HG03103 (cell line): ENCODE results near the gene RAB1A.

Experiments used
- ATAC-seq: cut with Tn5 transposase; IDR thresholded peaks from one replicate; pipeline ENCODE4 v1.9.1; 2021; ENCODE audit warnings: low read depth; ENCODE audit not compliant: unreplicated experiment

Gene RAB1A

GRCh38 chr2:65064728-65065552, 65.0 kb downstream of the RAB1A start:
- peak; percentile 74 for ATAC-seq

DNA sequence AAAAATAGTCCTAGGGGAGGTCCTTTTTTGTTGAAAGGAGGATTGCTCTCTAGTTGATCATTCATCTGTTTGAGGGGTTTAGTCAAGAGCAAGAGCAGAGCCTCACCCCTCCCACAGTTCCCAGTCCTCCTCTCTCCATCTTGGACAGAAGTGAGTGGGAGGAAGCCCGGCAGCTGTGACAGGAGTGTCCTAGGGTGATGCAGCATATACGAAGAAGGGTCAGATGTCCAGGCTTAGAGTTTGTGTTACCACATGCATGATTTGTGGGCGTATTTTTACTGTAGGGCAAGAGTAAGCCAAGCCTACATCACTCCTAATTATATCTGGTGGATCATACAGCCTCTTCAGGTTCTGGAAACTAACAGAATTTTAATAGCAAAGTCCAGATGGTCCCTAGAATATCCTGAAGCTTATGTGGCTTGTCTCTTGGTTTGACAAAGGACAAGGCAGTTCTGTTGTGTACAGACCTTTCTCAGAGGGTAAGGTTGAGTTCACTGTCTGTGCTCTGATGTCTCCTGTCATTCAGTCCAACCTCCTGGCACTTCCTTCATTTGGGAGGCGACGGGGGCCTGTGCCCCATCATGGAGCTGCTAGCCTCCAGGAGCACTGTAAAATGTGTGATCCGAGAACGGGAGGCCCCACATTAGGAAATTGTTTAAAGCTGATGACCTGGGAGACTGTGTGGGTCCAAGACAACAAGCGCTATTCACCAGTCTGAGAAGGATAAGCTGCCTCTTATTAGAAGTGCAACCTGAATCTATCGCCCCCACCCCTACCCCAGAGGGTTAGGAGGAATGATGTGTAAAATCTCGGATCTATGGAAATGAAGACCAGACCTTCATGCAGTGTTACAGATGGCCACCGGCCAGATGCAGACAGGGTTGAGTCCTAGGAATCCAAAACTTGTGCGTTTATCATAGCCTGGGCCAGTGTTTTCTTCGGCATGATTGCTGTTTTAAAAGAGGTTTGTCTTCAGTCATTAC, 66.8 kb downstream of the RAB1A start:
- no peak for ATAC-seq

DNA sequence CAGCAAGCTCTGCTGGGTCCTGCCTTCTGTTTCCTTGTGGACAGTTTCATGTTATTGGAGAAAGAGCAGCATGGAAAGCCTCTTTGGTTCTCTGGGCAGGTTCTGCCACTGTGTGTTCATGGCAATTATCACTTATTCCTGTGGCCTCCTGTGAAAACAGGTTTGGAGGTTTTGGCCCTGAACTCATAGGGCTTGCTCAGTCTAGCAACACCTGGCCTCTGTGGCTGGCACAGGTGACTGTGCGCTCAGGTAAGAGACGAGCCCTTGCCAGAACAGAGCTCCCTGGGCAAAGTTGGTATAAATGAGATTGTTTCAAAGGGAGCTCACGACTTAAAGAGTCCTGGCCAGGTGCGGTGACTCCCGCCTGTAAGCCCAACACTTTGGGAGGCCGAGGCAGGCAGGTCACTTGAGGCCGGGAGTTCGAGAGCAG, 68.0 kb downstream of the RAB1A start:
- ATAC-seq: no peak

DNA sequence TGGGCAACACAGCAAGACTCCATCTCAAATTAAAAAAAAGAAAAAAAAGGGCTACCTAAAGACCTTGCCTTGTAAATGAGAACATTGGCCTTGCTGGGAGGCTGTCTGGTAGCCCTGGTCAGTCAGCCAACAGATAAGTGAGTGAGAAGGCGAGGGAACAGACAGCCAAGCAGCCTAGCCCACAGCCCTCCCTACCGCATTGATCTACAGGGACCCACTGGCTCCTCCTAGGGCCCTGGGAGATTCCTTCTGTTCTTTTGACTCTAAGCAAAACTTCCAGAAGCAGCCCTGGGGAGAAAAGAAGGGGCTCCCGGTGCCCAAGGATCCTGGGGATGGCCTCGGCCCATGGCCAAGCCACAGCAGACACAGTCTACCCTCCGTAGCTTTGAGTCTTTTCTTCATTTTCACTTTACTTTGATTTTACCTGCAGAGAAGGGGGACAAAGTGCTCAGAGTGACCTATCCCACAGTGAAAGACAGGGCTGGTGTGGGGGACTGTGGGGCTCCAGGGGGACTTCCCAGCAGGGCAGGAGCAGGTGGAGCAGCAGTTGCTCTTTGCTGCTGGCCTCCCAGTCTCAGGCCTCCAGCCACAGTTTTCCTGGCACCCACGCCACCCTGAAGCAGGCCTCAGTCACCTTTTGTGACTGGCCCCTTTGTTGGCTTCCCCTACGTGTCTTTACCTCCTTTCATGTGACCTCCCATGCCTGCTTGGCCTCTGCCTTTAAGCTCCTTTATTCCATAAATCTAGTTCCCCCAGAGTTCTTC, 68.6 kb downstream of the RAB1A start:
- no peak for ATAC-seq

DNA sequence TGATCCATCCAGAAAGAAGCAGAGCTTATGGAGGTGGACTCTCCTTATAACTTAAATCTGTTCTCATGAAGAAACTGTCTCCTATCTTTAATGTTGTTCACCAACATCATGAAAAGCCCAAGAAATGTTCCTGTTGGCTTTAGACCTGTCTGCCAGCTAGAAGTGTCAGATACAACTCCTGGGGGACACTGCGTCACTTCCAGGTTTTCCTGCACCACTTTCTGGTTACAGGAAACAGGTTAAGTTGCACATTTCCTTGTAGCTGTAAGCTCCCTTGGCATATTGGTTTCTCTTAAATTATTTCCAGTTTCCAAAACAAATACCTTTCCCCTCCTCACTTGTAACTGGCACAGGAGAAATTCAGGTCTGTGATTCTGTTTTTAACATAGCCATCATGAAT, 70.8 kb downstream of the RAB1A start:
- ATAC-seq: no peak

- peak; percentile 30 for ATAC-seq
Observed at GRCh38 chr2:65057391-65058052, 72.4 kb downstream of the RAB1A start.

DNA sequence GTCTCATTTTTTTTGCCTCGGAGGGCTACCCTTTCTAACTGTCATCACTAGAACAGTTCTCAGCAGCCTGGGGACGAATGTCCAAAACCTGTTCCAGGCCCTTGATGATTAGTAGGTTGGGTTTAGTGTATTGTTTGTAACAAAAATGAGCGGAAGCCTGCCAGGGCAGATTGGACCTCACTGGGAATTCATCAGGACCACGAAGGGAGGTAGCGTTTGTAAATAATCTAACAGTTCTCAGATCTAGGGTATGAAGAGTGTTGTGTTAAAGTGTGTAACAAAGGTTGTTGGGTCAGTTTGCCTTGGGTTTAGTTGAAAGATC, 72.9 kb downstream of the RAB1A start:
- no peak for ATAC-seq

DNA sequence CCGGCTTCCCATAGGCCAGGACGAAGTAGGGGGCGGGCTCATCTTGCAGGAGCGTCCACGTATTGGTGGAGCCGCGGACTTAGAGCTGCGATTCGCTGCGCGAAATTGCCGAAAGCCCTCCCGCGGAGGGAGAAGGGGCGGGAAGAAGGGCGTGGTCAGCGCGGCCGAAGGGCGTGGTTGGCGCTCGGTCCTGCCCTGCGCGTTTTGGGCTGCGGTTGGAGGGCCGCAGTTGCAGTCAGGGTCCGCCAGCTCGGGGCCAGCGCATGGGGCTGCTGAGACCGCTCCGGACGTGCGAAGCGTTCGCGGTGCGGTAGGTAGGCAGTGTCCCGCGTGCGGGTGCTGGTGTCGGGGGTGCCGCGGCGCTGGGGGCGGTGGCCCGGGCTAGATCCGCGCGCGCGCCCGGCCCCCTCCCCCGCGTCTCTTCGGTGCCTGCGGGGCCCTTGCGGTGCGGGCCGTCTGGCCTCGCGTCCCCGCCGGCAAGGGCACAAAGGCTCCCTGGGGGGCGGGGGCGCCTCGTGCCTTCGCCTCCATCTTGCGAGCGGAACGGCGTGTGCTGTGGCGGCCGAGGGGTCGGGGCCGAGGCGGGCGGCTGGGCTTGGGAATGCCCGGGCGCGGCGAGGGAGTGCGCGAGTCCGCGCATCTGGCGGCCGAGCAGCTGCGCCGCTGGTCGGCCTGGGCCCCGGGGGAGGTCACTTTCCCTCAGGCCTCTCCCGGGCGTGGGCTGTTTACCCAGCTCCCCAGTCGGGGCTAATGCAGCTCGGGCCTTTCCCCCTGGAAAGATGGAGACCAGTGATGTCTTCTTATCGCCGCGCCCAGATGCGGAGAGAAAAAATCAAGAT, 73.5 kb downstream of the RAB1A start, which contains the start of gene CEP68:
CEP68 (plus strand) TSS at position 202 of the 839 bp plus-strand sequence. CDS start 13,029 bp downstream, outside the sequence.
- ATAC-seq: peak; percentile 72

DNA sequence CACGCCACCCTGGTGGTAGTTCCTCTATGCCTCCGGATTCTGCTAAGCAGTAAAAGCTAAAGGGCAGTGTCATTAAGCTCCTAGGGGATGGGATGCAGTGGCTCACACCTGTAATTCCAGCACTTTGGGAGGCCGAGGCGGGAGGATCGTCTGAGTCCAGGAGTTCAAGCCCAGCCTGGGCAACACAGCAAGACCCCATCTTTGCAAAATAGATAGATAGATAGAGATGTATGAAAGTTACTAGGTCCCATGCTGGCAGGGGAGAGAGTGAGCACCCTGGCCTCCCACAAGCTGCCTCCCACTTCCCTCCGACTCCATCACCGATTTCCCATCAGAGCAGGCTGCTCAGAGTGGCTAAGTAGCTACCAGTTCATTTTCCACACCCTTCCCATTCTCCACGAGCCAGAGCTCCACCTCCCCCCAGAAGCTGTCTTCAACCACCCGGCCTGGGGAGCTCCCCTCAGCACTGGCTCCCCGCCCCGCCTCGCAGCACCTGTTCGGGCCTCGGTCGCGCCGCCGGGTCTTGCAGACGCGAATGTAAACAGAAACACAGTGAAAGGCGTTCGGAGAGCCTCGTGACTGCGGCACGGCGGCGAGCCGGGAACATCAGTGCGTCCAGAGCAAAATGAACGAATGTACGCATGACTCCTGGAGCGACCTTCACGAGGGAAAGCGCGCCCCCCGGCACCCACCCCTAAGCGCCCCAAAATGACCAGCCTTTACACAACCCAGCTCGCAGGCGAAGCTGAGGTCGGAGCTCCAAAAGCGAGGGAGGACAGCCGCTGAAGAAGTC, 74.3 kb downstream of the RAB1A start:
- ATAC-seq: peak; percentile 16

DNA sequence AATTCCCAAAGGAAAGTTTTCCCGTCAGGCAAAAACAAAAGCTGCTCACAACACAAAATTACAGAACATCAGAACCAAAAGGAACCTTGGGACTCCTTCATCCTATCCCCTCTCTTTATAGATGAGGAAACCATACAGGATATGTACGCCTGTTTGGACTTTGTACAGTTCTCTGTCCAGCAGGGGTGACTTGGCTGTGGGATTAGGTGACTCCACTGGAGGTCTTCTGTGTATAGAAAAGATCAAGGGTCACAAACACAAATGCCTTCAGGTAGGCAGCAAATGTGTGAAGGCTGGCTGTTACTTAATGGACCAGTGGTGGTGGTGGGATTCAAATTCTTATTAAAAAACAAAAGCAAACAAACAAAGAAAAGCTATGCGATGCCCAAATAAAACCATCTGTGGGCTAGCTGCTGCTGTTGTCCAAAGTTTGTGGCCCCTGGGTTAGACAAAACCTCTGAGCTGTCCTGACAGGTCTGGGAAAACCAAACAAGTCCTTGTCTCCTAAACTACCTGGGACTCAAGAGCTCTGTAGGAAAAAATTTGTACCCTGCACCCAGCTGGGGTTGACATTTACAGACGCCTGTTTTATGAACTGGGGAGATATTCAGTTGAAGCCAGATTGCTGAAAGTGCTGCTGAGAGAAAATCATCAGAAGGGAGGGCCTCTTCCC, 75.0 kb downstream of the RAB1A start:
- ATAC-seq: no peak

GRCh38 chr2:65053199-65053598, 76.7 kb downstream of the RAB1A start:
- ATAC-seq: peak; percentile 49

DNA sequence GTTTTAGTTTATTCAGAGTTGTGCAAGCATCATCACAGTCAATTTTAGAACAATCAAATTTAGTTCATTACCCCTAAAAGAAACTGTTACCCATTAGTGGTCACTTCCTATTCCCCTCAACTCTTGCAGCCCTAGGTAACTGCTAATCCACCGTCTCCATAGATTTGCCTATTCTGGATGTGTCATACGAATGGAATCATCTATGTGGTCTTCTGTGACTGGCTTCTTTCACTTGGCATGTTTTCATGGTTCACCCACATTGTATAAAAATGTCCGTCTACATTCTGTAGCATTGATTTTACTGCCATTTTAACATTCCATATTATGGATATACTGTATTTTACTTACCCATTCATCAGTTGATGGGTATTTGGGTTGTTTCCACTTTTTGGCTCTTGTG, 79.0 kb downstream of the RAB1A start:
- no peak for ATAC-seq

DNA sequence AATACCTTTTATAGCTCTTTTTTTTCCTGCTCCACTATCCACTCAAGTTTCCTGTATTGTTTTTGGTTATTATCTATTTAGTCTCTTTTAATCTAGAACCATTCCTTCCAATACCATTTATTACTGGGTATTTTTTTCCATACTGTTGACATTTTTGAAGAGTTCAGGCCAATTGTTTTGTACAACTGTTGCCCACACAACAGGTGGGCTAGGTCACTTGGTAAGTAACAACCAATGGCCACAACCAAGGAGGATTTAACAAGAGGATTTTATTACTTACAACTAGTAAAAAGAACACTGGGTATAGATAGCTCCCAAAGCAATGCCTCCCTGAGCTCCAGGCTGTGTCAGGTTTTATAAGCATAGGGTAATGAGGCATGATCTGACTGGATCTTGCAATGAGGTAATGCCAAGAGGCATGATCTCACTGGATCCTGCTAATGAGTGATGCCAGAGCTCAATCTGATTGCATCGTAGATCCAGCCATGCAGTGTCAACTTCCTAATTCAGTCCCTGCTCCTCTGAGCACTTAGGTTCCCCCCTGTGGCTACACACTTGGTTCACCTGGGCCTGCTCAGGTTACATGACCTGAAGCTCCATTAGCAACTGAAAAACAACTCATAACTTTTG, 80.8 kb downstream of the RAB1A start:
- no peak for ATAC-seq

DNA sequence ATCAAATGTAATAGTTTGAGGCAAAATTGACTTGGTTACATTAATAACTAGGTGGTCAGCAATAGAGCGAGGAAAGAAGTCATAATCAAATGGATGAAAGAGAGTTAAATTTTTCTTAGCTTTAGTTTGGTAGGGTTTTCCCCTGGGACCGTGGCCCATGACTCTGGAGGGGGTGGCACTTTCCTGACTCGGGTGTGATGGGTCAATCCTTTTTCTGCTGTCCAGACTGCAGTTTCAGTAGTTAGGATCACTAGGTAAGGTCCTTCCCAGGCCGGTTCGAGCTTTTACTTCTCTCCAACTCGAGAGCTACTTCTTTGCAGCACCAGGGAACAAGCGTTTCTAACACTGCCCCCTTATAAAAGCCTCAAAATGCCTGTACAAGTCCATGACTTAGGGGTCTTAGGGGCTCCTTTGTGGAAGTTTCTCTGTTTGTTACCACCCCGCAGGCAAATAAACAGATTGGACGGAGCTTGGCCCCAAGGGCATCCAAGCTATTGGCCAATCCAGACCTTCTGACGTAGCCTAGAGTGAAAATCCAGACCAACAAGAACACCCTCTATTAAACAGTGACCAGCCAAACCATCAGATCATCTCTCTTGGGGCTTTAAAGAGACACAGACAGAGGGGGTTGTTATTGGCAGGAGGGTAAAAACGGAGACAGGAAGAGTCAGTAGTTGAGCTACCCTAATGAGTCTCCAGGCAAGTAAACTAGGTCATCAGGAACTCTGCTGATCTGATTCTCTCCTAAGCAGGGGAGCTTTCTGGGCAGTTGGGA, 83.1 kb downstream of the RAB1A start:
- no peak for ATAC-seq

DNA sequence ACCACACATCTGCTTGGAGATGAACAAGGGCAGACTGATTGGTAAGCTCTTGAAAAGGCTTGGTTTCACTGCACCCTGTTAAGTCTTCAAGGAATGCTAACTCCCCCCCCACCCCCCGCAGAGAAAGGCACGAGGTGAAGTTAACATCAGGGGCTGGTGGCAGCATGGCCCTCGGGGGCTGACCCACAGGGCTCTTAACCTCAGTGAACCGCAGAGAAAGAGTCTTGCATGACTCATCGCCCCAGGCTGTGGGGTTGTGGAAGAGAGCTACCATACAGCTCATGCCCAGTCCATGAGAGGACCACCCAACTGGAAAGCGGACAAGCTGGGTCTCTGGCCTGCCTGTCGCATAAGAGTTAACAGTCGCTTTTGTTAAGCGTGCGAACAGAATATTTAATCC, 84.3 kb downstream of the RAB1A start:
- ATAC-seq: no peak

DNA sequence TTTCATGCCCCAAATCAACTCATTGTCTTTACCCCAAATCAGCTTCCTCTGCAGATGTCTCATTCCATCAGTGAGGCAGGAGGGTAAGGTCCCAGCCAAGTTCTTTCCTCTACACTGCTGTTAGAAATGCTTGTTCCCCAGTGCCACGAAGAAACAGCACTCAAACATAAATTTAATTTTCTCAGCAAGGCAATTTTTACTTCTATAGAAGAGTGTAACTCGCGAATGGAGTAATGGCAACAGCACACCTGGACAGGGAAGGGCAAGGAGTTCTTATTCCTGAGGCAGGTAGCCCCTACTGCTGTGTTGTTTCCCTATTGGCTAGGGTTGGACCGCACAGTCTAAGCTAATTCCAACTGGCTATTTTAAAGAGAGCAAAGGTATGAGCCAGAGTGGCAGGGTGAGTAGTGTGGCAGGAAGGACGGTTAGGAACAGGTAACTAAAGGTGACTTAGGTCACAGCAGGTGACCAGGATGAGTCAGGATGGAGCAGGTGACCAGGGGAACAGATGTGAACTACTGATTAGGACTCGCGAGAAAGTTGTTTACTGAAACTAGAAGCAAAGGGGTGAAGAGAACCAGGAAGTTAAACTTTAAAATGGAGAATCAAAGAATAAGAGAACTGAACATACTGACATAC, 85.7 kb downstream of the RAB1A start:
- no peak for ATAC-seq
